H1 (cell line): ENCODE results near the gene ELAVL2.

Experiments
- POLR2A ChIP-seq, 2 experiments: IDR thresholded peaks; 1 replicate in 1 of 2; 2 replicates in 1 of 2; pipeline ENCODE4 v1.6.1; 2011; ENCODE audit warnings: low read depth in 2 of 2, low read length in 2 of 2, mild to moderate bottlenecking in 2 of 2; ENCODE audit errors: control extremely low read depth in 1 of 2
- RAD21 ChIP-seq, 2 experiments: IDR thresholded peaks in 1 of 2; conservative IDR thresholded peaks in 1 of 2; 2 replicates each; pipeline ENCODE4 v1.6.1; 2011; ENCODE audit warnings: low read depth in 2 of 2, low read length in 2 of 2, improper control_type of control experiment in 1 of 2, inconsistent platforms in 1 of 2, mild to moderate bottlenecking in 1 of 2, moderate library complexity in 1 of 2
- TEAD4 ChIP-seq: IDR thresholded peaks from 2 replicates; pipeline ENCODE4 v1.6.1; 2012; ENCODE audit warnings: low read depth, low read length, inconsistent platforms, mixed read lengths
- TF ChIP-seq, protein P1 (sequence below), 3 experiments: IDR thresholded peaks; 1 replicate in 2 of 3; 2 replicates in 1 of 3; pipeline versions ENCODE4 v1.5.1 to v1.6.1; 2011; ENCODE audit warnings: low read length in 3 of 3, mild to moderate bottlenecking in 3 of 3, inconsistent platforms in 2 of 3, low read depth in 1 of 3, moderate library complexity in 1 of 3; ENCODE audit not compliant: insufficient read depth in 1 of 3; ENCODE audit errors: control extremely low read depth in 1 of 3

GRCh38 chr9:23682352-23682751 is 143.7 kb downstream of the ELAVL2 start:
- TF ChIP-seq, protein P1, sequence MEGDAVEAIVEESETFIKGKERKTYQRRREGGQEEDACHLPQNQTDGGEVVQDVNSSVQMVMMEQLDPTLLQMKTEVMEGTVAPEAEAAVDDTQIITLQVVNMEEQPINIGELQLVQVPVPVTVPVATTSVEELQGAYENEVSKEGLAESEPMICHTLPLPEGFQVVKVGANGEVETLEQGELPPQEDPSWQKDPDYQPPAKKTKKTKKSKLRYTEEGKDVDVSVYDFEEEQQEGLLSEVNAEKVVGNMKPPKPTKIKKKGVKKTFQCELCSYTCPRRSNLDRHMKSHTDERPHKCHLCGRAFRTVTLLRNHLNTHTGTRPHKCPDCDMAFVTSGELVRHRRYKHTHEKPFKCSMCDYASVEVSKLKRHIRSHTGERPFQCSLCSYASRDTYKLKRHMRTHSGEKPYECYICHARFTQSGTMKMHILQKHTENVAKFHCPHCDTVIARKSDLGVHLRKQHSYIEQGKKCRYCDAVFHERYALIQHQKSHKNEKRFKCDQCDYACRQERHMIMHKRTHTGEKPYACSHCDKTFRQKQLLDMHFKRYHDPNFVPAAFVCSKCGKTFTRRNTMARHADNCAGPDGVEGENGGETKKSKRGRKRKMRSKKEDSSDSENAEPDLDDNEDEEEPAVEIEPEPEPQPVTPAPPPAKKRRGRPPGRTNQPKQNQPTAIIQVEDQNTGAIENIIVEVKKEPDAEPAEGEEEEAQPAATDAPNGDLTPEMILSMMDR (IDR thresholded peaks at IDR 0.05; ENCODE audit: control extremely low read depth in 1 of 3, insufficient read depth in 1 of 3, low read depth in 1 of 3, low read length in 3 of 3) = no peak
- TF ChIP-seq POLR2A (IDR thresholded peaks at IDR 0.05; ENCODE audit: control extremely low read depth in 1 of 2, low read depth in 2 of 2, low read length in 2 of 2) = no peak
- no peak for TF ChIP-seq RAD21 (IDR thresholded peaks at IDR 0.05 in 1 of 2, conservative IDR thresholded peaks at IDR 0.05 in 1 of 2; ENCODE audit: low read depth in 2 of 2, low read length in 2 of 2)
- no peak for TF ChIP-seq TEAD4
